Epithelial cell of proximal tubule (primary cell): ENCODE results near the gene ITGB7. TPM values are rescaled to one million over a fixed set of nuclear protein-coding genes. Genes with fewer than 3 reads are reported as not detected.
"Not testable (repeated sequence)": the region's sequence is repeated elsewhere in the genome, so short reads cannot be mapped to it uniquely, and the experiment has no call there.

ENCODE experiments used
- DNase-seq: peaks from one replicate; pipeline ENCODE4 v3.0.0-alpha.2; 2011; ENCODE audit warnings: low read depth
- H3K4me3 ChIP-seq: 2 replicates; pipeline ENCODE4 v1.5.1; 2011; ENCODE audit warnings: low read depth, mild to moderate bottlenecking, low read length
- CTCF ChIP-seq: conservative IDR thresholded peaks from 2 replicates; pipeline ENCODE4 v1.5.1; 2012; ENCODE audit warnings: low read depth, mild to moderate bottlenecking, low read length
- total RNA-seq: library from RNA; depleted of rRNA; stranded (reverse); fragments of >200 nt; gene quantifications from 2 replicates; pipeline ENCODE4 v1.2.3, GENCODE V29; 2015

The ITGB7 gene
- total RNA-seq, 1 donor from 2014 or later, result 0.46 TPM

- no peak for TF ChIP-seq CTCF
- peak overlapping the region; percentile 84 for H3K4me3 ChIP-seq
- DNase-seq, result no peak
These were observed 27.3 kb downstream of the ITGB7 start for GRCh38 chr12:53179687-53180219.

GRCh38 chr12:53178803-53179202, 28.2 kb downstream of the ITGB7 start:
- not testable (repeated sequence) for H3K4me3 ChIP-seq, DNase-seq

- not testable (repeated sequence) for DNase-seq, H3K4me3 ChIP-seq
These were observed 29.6 kb downstream of the ITGB7 start for GRCh38 chr12:53177447-53177846.

GRCh38 chr12:53176750-53177149, 30.3 kb downstream of the ITGB7 start:
- no peak for DNase-seq
- no peak for TF ChIP-seq CTCF
- no peak overlapping the region for H3K4me3 ChIP-seq

GRCh38 chr12:53174881-53175491, 32.1 kb downstream of the ITGB7 start:
- no peak overlapping the region for H3K4me3 ChIP-seq
- TF ChIP-seq CTCF, result peak; percentile 51
- DNase-seq, result no peak

- H3K4me3 ChIP-seq, result no peak overlapping the region
- no peak for DNase-seq
- TF ChIP-seq CTCF, result no peak
These were observed 33.9 kb downstream of the ITGB7 start for GRCh38 chr12:53173085-53173715.

GRCh38 chr12:53172352-53172751, 34.7 kb downstream of the ITGB7 start:
- no peak for DNase-seq
- no peak overlapping the region for H3K4me3 ChIP-seq
- TF ChIP-seq CTCF, result no peak

- H3K4me3 ChIP-seq, result no peak overlapping the region
- no peak for DNase-seq
- TF ChIP-seq CTCF, result no peak
These were observed 35.2 kb downstream of the ITGB7 start for GRCh38 chr12:53171725-53172329.
